Endodermal cell (in vitro differentiated cells): ENCODE measurements around the gene SPON1. TPM values are rescaled to one million over a fixed set of nuclear protein-coding genes. Genes with fewer than 3 reads are reported as not detected.
"Not testable (repeated sequence)": the region's sequence is repeated elsewhere in the genome, so short reads cannot be mapped to it uniquely, and the experiment has no call there.

Experiments used
- DNase-seq: peaks from one replicate; pipeline ENCODE4 v3.0.0-alpha.2; 2017
- H3K27ac ChIP-seq: 2 replicates; pipeline ENCODE4 v1.5.1; 2013; ENCODE audit warnings: mild to moderate bottlenecking, low read depth, low read length, moderate library complexity
- H3K27me3 ChIP-seq: 2 replicates; pipeline ENCODE4 v1.6.1; 2013; ENCODE audit warnings: mild to moderate bottlenecking, low read length, moderate library complexity; ENCODE audit not compliant: insufficient read depth, control insufficient read depth, poor library complexity, severe bottlenecking
- H3K36me3 ChIP-seq: 2 replicates; pipeline ENCODE4 v1.7.0; 2013; ENCODE audit warnings: mild to moderate bottlenecking, low read length, moderate library complexity; ENCODE audit not compliant: control insufficient read depth, insufficient read depth
- H3K4me1 ChIP-seq: one replicate; pipeline ENCODE4 v1.7.0; 2013; ENCODE audit warnings: low read length; ENCODE audit not compliant: control insufficient read depth, insufficient read depth
- H3K4me3 ChIP-seq: 2 replicates; pipeline ENCODE4 v1.5.1; 2013; ENCODE audit warnings: mild to moderate bottlenecking, low read length, moderate library complexity
- H3K9ac ChIP-seq: 2 replicates; pipeline ENCODE4 v1.6.1; 2013; ENCODE audit warnings: mild to moderate bottlenecking, low read length, moderate library complexity; ENCODE audit not compliant: poor library complexity, severe bottlenecking; ENCODE audit errors: extremely low read depth
- H3K9me3 ChIP-seq: 2 replicates; pipeline ENCODE4 v1.6.1; 2013; ENCODE audit warnings: mild to moderate bottlenecking, low read length, moderate library complexity; ENCODE audit not compliant: control insufficient read depth
- H3K27ac Mint-ChIP-seq: 2 replicates; pipeline ENCODE4 v1.8.0; 2020; ENCODE audit warnings: mixed read lengths
- H3K27me3 Mint-ChIP-seq: 2 replicates; pipeline ENCODE4 v1.8.0; 2021; ENCODE audit warnings: mild to moderate bottlenecking, mixed read lengths; ENCODE audit not compliant: insufficient read depth
- H3K36me3 Mint-ChIP-seq: 2 replicates; pipeline ENCODE4 v1.8.0; 2020; ENCODE audit warnings: low read depth, mixed read lengths
- H3K4me1 Mint-ChIP-seq: 2 replicates; pipeline ENCODE4 v1.8.0; 2020; ENCODE audit warnings: mixed read lengths
- H3K4me3 Mint-ChIP-seq: 2 replicates; pipeline ENCODE4 v1.8.0; 2020; ENCODE audit warnings: mild to moderate bottlenecking, moderate library complexity, mixed read lengths
- H3K9me3 Mint-ChIP-seq: 2 replicates; pipeline ENCODE4 v1.8.0; 2020; ENCODE audit warnings: mild to moderate bottlenecking, mixed read lengths
- WGBS, 2 experiments: methylation state at CpG; one replicate each; pipeline versions ENCODE4 v1.1.5 to v1.1.7; 2013; ENCODE audit warnings: missing lambda C conversion rate in 2 of 2, mixed read lengths in 1 of 2; ENCODE audit not compliant: insufficient coverage in 1 of 2, insufficient read length in 1 of 2; 5-methylcytosine and 5-hydroxymethylcytosine counted together
- total RNA-seq, 2 donors: library from RNA; stranded (reverse); fragmentation: NEBNext Ultra II Directional in 1 of 2; extraction: Animal tissue kit (Norgen Biotek cat#: 25700) in 1 of 2; gene quantifications; 2 replicates in 1 of 2; 3 replicates in 1 of 2; pipeline ENCODE4 v1.2.1, GENCODE V29; 2021
- TF ChIP-seq, protein P1 (sequence below): fragments of 200-600 bp; sonication (generic); conservative IDR thresholded peaks from 2 replicates; pipeline ENCODE4 v1.5.0; 2021; ENCODE audit warnings: antibody characterized with exemption, mild to moderate bottlenecking

The SPON1 gene
- total RNA-seq, 2 donors from 2014 or later = 0.13 to 1.6 TPM

- WGBS, 2 experiments = 92 to 94% methylated on average over 4 of the region's 4 CpGs
- H3K4me3 ChIP-seq = no peak overlapping the region
- no peak overlapping the region for H3K9ac ChIP-seq
- peaks cover 23% of the 10 kb centered on the region for H3K9me3 Mint-ChIP-seq
- no peak for DNase-seq
- no peaks in the 10 kb centered on the region for H3K4me1 ChIP-seq
- H3K36me3 Mint-ChIP-seq = no peaks in the 10 kb centered on the region
- no peak overlapping the region for H3K27ac Mint-ChIP-seq
- peaks cover 18% of the 10 kb centered on the region for H3K9me3 ChIP-seq
- H3K4me1 Mint-ChIP-seq = no peaks in the 10 kb centered on the region
- H3K4me3 Mint-ChIP-seq = no peak overlapping the region
- H3K36me3 ChIP-seq = no peaks in the 10 kb centered on the region
- TF ChIP-seq, protein P1, sequence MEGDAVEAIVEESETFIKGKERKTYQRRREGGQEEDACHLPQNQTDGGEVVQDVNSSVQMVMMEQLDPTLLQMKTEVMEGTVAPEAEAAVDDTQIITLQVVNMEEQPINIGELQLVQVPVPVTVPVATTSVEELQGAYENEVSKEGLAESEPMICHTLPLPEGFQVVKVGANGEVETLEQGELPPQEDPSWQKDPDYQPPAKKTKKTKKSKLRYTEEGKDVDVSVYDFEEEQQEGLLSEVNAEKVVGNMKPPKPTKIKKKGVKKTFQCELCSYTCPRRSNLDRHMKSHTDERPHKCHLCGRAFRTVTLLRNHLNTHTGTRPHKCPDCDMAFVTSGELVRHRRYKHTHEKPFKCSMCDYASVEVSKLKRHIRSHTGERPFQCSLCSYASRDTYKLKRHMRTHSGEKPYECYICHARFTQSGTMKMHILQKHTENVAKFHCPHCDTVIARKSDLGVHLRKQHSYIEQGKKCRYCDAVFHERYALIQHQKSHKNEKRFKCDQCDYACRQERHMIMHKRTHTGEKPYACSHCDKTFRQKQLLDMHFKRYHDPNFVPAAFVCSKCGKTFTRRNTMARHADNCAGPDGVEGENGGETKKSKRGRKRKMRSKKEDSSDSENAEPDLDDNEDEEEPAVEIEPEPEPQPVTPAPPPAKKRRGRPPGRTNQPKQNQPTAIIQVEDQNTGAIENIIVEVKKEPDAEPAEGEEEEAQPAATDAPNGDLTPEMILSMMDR = no peak
- H3K27me3 ChIP-seq = no peaks in the 10 kb centered on the region
- H3K27me3 Mint-ChIP-seq = no peaks in the 10 kb centered on the region
- no peak overlapping the region for H3K27ac ChIP-seq
Measured at GRCh38 chr11:14150878-14151277, 188.4 kb downstream of the SPON1 start.

DNA sequence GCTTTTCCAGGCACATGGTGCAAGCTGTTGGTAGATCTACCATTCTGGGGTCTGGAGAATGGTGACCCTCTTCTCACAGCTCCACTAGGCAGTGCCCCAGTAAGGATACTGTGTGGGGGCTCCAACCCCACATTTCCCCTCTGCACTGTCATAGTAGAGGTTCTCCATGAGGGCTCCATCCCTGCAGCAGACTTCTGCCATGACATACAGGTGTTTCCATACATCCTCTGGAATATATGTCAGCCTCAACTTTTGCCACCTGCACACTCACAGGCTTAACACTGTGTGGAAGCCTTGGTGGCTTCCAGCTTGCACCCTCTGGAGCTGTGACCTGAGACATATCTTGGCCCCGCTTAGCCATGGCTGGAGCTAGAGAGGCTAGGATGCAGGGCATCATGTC is 191.6 kb downstream of the SPON1 start:
- not testable (repeated sequence) for H3K27me3 ChIP-seq, H3K9ac ChIP-seq, DNase-seq, H3K4me3 ChIP-seq, H3K4me1 Mint-ChIP-seq, H3K27me3 Mint-ChIP-seq, H3K4me3 Mint-ChIP-seq, H3K36me3 Mint-ChIP-seq, H3K27ac Mint-ChIP-seq, H3K4me1 ChIP-seq, H3K36me3 ChIP-seq, H3K27ac ChIP-seq
- peaks cover 37% of the 10 kb centered on the region for H3K9me3 Mint-ChIP-seq
- WGBS, 2 experiments = 100% methylated on average over 1 of the region's 1 CpG
- H3K9me3 ChIP-seq = peaks cover 25% of the 10 kb centered on the region

- no peaks in the 10 kb centered on the region for H3K27me3 Mint-ChIP-seq
- DNase-seq = no peak
- H3K36me3 ChIP-seq = no peaks in the 10 kb centered on the region
- no peak overlapping the region for H3K27ac ChIP-seq
- H3K9ac ChIP-seq = no peak overlapping the region
- WGBS, 2 experiments = 81% methylated on average over 1 of the region's 1 CpG; no CpG with 5 or more reads in 1 of the 2 experiments
- H3K9me3 ChIP-seq = peaks cover 19% of the 10 kb centered on the region
- H3K4me1 Mint-ChIP-seq = no peaks in the 10 kb centered on the region
- H3K4me3 ChIP-seq = no peak overlapping the region
- H3K4me1 ChIP-seq = no peaks in the 10 kb centered on the region
- peaks cover 35% of the 10 kb centered on the region for H3K9me3 Mint-ChIP-seq
- TF ChIP-seq, protein P1 = no peak
- no peak overlapping the region for H3K27ac Mint-ChIP-seq
- no peak overlapping the region for H3K4me3 Mint-ChIP-seq
- no peaks in the 10 kb centered on the region for H3K36me3 Mint-ChIP-seq
- no peaks in the 10 kb centered on the region for H3K27me3 ChIP-seq
Measured at GRCh38 chr11:14158393-14158792, 195.9 kb downstream of the SPON1 start.

DNA sequence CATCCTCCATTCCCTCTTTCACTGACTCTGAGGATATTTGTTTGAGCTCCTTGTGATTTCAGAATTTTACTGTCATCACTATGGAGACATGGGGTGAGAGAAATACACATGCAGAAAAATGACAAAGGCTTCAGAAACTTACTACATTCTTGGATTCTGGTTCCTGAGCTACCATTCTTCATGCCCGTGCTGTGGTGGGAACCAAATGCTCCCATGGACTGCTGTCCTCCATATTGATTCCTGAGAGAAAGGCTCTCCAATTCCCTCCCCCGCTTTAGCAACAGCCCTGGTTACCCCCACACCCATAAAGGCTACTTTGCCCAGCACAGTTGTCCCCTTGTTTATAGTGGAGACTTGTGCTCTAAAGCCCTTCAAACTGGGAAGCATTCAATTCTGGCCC is 201.1 kb downstream of the SPON1 start:
- 87 to 100% methylated on average over 2 of the region's 2 CpGs for WGBS, 2 experiments
- no peak overlapping the region for H3K4me3 Mint-ChIP-seq
- no peak overlapping the region for H3K4me3 ChIP-seq

GRCh38 chr11:14173679-14174078 is 211.2 kb downstream of the SPON1 start:
- not testable (repeated sequence) for H3K27ac Mint-ChIP-seq, DNase-seq, H3K9me3 ChIP-seq, H3K4me3 Mint-ChIP-seq, H3K4me1 ChIP-seq, H3K4me1 Mint-ChIP-seq, H3K36me3 Mint-ChIP-seq, H3K9ac ChIP-seq, H3K4me3 ChIP-seq, H3K27me3 ChIP-seq, H3K27ac ChIP-seq, H3K36me3 ChIP-seq, H3K27me3 Mint-ChIP-seq
- H3K9me3 Mint-ChIP-seq = peaks cover 12% of the 10 kb centered on the region
- WGBS, 2 experiments = 80 to 87% methylated on average over 3 to 7 of the region's 7 CpGs

More for the DNA sequence above, 201.1 kb downstream of the SPON1 start:
- TF ChIP-seq, protein P1 = no peak
- Mint-ChIP-seq H3K4me1 (no peaks in the 10 kb centered on the region), H3K36me3 (no peaks in the 10 kb centered on the region), H3K27me3 (no peaks in the 10 kb centered on the region), H3K9me3 (peaks cover 25% of the 10 kb centered on the region), H3K27ac (no peak overlapping the region)
- Histone ChIP-seq H3K9ac (no peak overlapping the region), H3K4me1 (no peaks in the 10 kb centered on the region), H3K9me3 (peaks cover 13% of the 10 kb centered on the region), H3K27ac (no peak overlapping the region), H3K36me3 (no peaks in the 10 kb centered on the region), H3K27me3 (no peaks in the 10 kb centered on the region)
- no peak for DNase-seq
